Measurements from ENCODE around the gene RBKS.

RBKS gene

DNA sequence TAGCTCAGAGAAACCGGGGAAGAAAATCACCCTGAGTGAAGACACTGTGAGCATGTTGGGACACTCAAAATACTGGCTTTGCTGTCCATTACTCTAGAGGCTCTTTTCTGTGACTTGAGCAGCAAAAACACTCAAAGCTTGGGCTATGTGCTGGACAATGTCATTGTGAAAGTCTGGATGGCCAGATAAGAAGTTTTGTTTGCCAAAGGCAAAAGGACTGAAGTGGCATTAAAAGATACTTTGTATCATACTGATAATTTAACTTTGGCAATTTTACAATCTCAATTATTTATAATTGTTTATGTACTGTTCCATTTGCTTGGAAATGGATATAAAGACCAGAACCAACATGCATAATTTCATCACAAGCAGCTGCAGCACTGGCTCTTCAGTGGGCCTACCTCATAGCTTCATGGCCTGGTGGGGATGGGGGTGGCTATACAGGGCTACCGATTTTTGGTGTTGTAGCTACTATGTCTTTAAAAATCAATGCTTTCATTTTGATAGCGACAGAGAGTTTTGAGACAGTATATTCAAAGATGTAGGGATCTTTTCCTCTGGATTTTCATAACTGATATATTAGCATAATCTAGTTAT lies 51.1 kb downstream of the RBKS start:
- no peak overlapping the region for H3K4me3 ChIP-seq (ENCODE audit: low read depth, low read length)
- no peak for DNase-seq (ENCODE audit: low read depth, low spot score)
- ChIA-PET POLR2A (no interaction called here), CTCF (interaction anchor here (1.2 kb wide), 1 partner anchor 25 kb away, joined by 3 read pairs; no protein-coding TSS in a partner anchor)
- TF ChIP-seq, protein P1, sequence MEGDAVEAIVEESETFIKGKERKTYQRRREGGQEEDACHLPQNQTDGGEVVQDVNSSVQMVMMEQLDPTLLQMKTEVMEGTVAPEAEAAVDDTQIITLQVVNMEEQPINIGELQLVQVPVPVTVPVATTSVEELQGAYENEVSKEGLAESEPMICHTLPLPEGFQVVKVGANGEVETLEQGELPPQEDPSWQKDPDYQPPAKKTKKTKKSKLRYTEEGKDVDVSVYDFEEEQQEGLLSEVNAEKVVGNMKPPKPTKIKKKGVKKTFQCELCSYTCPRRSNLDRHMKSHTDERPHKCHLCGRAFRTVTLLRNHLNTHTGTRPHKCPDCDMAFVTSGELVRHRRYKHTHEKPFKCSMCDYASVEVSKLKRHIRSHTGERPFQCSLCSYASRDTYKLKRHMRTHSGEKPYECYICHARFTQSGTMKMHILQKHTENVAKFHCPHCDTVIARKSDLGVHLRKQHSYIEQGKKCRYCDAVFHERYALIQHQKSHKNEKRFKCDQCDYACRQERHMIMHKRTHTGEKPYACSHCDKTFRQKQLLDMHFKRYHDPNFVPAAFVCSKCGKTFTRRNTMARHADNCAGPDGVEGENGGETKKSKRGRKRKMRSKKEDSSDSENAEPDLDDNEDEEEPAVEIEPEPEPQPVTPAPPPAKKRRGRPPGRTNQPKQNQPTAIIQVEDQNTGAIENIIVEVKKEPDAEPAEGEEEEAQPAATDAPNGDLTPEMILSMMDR (IDR thresholded peaks at IDR 0.05; ENCODE audit: insufficient read depth, low read length, missing control alignments) = no peak

DNA sequence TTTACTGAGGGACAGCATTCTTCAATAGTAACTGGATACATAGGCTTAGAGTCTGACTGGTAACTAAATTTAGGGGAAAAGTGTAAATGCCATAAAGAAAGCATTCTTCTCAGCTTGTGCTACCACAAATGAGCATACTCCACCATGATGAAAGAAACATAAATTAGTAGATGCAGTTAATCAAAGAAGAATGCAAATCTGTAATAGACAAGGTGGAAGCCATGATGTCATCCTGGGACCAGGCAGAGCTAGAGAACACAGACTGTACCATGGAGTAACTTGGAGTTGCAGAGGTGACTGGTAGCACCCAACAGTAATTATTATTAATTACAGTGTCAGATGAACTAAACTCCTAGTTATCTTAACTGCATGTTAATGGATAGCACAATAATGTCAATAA lies 51.7 kb downstream of the RBKS start:
- DNase-seq (ENCODE audit: low read depth, low spot score) = no peak
- no peak overlapping the region for H3K4me3 ChIP-seq (ENCODE audit: low read depth, low read length)
- ChIA-PET CTCF (interaction anchor here (1.2 kb wide), 1 partner anchor 24 kb away, joined by 3 read pairs; no protein-coding TSS in a partner anchor), POLR2A (interaction anchor here (0.6 kb wide), 1 partner anchor 67 kb away, joined by 3 read pairs; the partner anchor contains the start of gene MRPL33)
- TF ChIP-seq, protein P1 (IDR thresholded peaks at IDR 0.05; ENCODE audit: insufficient read depth, low read length, missing control alignments) = no peak

DNA sequence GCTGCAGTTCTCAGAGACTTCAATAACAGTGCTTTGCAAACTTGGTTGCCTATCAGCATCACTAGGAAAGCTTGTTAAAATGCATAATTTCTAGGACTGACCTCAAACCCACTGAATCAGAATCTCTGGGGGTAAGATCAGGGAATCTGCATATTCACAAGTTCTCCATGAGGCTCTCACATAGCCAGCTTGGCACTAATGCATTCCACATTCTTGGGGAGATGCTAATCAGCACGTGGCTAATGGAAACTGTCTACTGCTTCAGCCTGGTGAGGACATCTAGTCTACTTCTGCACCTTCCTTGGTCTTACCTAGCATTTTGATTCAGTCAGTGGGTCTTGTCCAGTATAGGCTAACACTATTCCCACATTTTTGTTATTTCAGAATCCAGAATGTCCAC lies 56.3 kb downstream of the RBKS start:
- no peak overlapping the region for H3K4me3 ChIP-seq (ENCODE audit: low read depth, low read length)
- ChIA-PET CTCF (interaction anchor here (1.4 kb wide), 1 partner anchor 80 kb away, joined by 4 read pairs; no protein-coding TSS in a partner anchor), POLR2A (no interaction called here)
- TF ChIP-seq, protein P1 (IDR thresholded peaks at IDR 0.05; ENCODE audit: insufficient read depth, low read length, missing control alignments) = no peak
- peak; percentile 41 for DNase-seq (ENCODE audit: low read depth, low spot score)

DNA sequence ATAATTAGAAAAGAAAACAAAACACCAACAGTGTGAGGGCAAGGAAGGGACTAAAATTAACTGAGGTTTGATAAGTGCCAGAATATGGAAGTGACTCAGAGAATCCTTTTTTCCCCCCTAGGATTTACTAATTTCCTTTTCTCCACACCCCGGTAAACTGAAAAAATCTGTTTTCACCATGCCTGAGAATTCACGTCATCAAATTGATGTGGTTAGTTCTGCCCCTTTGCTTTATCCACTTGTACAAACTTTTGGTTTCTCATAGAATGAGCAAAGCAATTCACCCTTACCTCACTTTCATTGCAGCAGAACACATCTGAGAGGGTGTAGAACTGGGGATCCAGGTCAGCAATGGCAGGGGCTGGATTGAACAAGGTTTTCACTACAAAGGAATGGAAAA lies 57.8 kb downstream of the RBKS start:
- TF ChIP-seq, protein P1 (IDR thresholded peaks at IDR 0.05; ENCODE audit: insufficient read depth, low read length, missing control alignments) = no peak
- ChIA-PET CTCF (interaction anchor here (1.0 kb wide), 1 partner anchor 620 kb away, joined by 3 read pairs; no protein-coding TSS in a partner anchor), POLR2A (no interaction called here)
- peak; percentile 65 for DNase-seq (ENCODE audit: low read depth, low spot score)
- no peak overlapping the region for H3K4me3 ChIP-seq (ENCODE audit: low read depth, low read length)

DNA sequence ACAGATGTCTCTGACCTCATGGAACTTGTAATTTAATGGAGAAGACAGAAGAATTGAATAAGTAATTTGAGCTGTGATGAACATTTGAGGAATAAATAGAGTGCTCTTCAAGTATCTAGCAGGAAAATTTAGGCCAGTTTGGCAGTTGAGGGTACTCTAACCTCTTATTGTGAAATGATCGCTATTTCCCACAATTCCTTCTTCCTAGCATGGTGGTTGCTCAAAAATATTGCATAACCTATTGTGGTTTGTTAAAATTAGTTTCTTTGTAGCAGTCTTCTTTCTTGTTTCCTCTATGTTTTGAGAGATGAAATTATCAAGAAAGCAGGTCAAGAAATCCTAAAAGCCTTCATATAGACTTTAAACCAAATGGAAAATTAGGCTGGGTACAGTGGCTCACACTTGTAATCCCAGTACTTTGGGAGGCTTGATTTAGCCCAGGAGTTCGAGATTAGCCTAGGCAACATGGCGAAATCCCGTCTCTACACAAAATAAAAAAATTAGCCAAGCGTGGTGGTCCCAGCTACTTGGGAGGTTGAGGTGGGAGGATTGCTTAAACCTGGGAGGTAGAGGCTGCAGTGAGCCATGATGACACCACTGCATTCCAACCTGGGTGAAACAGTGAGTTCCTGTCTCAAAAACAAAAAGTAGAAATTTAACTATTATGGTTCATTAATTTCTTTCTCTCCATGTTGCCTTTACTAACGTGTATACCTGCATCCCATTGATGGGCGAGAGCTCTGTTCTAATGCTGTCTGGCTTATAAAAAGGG lies 58.7 kb downstream of the RBKS start:
- ChIA-PET POLR2A (no interaction called here), CTCF (interaction anchor here (0.9 to 1.2 kb wide), 3 partner anchors 11 to 621 kb away, joined by 3 read pairs; no protein-coding TSS in a partner anchor)
- no peak for DNase-seq (ENCODE audit: low read depth, low spot score)
- no peak overlapping the region for H3K4me3 ChIP-seq (ENCODE audit: low read depth, low read length)
- TF ChIP-seq, protein P1 (IDR thresholded peaks at IDR 0.05; ENCODE audit: insufficient read depth, low read length, missing control alignments) = no peak

DNA sequence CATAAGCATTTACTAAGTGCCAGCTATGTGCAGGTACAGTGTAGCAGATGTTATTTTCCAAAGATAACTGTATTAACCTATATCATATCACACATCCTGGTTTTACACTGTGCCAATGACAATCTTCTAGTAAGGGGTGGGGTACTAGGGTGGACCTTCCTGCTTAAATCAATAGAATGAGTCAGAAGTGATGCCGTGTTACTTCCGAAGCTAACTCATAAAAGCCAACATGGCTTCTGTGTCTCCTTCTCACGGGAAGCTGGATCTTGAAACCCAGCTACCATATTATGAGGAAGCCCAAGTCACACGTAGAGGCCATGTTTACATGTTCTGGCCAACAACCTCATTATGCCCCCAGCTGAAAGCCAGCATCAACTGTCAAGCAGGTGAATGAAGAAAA lies 59.5 kb downstream of the RBKS start:
- no peak for DNase-seq (ENCODE audit: low read depth, low spot score)
- TF ChIP-seq, protein P1 (IDR thresholded peaks at IDR 0.05; ENCODE audit: insufficient read depth, low read length, missing control alignments) = no peak
- ChIA-PET POLR2A (no interaction called here), CTCF (interaction anchor here (0.9 to 1.2 kb wide), 2 partner anchors 12 to 147 kb away, joined by 3 read pairs; no protein-coding TSS in a partner anchor)
- H3K4me3 ChIP-seq (ENCODE audit: low read depth, low read length) = no peak overlapping the region

All from AG04449 (cell line).